Measurements from ENCODE around the gene CSGALNACT2. TPM values are rescaled to one million over a fixed set of nuclear protein-coding genes. Genes with fewer than 3 reads are reported as not detected.

CSGALNACT2 gene
- total and polyA plus RNA-seq, 2 of the 13 experiments (the other 11 are each of a cell fraction or from before 2014, with no cell fraction given) = 3.3 to 7.1 TPM

- no peak for TF ChIP-seq THRA (CRISPR knock-in tag; IDR thresholded peaks at IDR 0.05; ENCODE audit: borderline replicate concordance)
- peak; percentile 13; the same call in 1 of the 2 replicates for TF ChIP-seq ZBTB38 (CRISPR knock-in tag; IDR thresholded peaks at IDR 0.05)
- peak; percentile 48 for TF ChIP-seq FOSL2 (CRISPR knock-in tag; IDR thresholded peaks at IDR 0.05)
- TF ChIP-seq MXI1 (IDR thresholded peaks at IDR 0.05; ENCODE audit: borderline replicate concordance, low read depth, low read length) = peak; percentile 25; the same call in 1 of the 3 replicates
- TF ChIP-seq TAF1 (CRISPR knock-in tag; IDR thresholded peaks at IDR 0.05) = peak; percentile 49; the same call in 1 of the 2 replicates
- no peak for TF ChIP-seq FOXO4 (CRISPR knock-in tag; conservative IDR thresholded peaks at IDR 0.05)
- TF ChIP-seq ZNF605 (CRISPR knock-in tag; IDR thresholded peaks at IDR 0.05) = no peak; the same call in 1 of the 2 replicates
- TF ChIP-seq ZNF749 (CRISPR knock-in tag; IDR thresholded peaks at IDR 0.05; ENCODE audit: borderline replicate concordance) = 0 out of 2 replicates have a peak, but pooled peaks have one; percentile 11
- peak; percentile 36 for TF ChIP-seq SAP130 (CRISPR knock-in tag; IDR thresholded peaks at IDR 0.05; ENCODE audit: low read depth)
- TF ChIP-seq ZNF513 (CRISPR knock-in tag; conservative IDR thresholded peaks at IDR 0.05) = no peak
- 0 out of 2 replicates have a peak, but pooled peaks have one; percentile 44 for TF ChIP-seq DRAP1 (CRISPR knock-in tag; IDR thresholded peaks at IDR 0.05)
- peak; percentile 54; the same call in 1 of the 2 replicates for TF ChIP-seq TFAP4 (IDR thresholded peaks at IDR 0.05; ENCODE audit: borderline replicate concordance, low read depth)
- TF ChIP-seq ZNF503 (CRISPR knock-in tag; IDR thresholded peaks at IDR 0.05) = 0 out of 2 replicates have a peak, but pooled peaks have one; percentile 18
- TF ChIP-seq ZFAT (CRISPR knock-in tag; conservative IDR thresholded peaks at IDR 0.05) = no peak
- TF ChIP-seq GATAD1 (CRISPR knock-in tag; IDR thresholded peaks at IDR 0.05) = peak; percentile 63; the same call in 1 of the 2 replicates
- TF ChIP-seq SALL1 (CRISPR knock-in tag; IDR thresholded peaks at IDR 0.05) = peak; percentile 39
- no peak for TF ChIP-seq ZFP36L1 (CRISPR knock-in tag; IDR thresholded peaks at IDR 0.05)
- 0 out of 2 replicates have a peak, but pooled peaks have one; percentile 52 for TF ChIP-seq ZNF234 (CRISPR knock-in tag; conservative IDR thresholded peaks at IDR 0.05)
- TF ChIP-seq ZFP1 (CRISPR knock-in tag; IDR thresholded peaks at IDR 0.05) = no peak
- TF ChIP-seq XRCC5 (optimal IDR thresholded peaks at IDR 0.05; ENCODE audit: low read length) = peak; percentile 45
- TF ChIP-seq PHF20 (CRISPR knock-in tag; IDR thresholded peaks at IDR 0.05) = peak; percentile 62
- peak; percentile 87; the same call in 1 of the 2 replicates for TF ChIP-seq ZSCAN20 (CRISPR knock-in tag; IDR thresholded peaks at IDR 0.05; ENCODE audit: borderline replicate concordance)
- TF ChIP-seq ZNF777 (CRISPR knock-in tag; IDR thresholded peaks at IDR 0.05) = peak; percentile 98
These were observed at the start of gene CSGALNACT2 (continued) for GRCh38 chr10:43138021-43138756.

All from HepG2 (cell line).